Sigmoid colon (tissue), 7 donors: Measurements from ENCODE around the gene SLC35B2. TPM values are rescaled to one million over a fixed set of nuclear protein-coding genes. Genes with fewer than 3 reads are reported as not detected.

Experiments used
- DNase-seq: peaks from one replicate; pipeline ENCODE4 v3.0.0-alpha.2; 2019
- H3K27ac ChIP-seq, 4 donors: fragments of 200-600 bp; sonication (generic); one replicate each; pipeline ENCODE4 v1.5.1; 2016 to 2019; ENCODE audit warnings: mild to moderate bottlenecking in 1 of 4
- H3K27me3 ChIP-seq, 3 donors: fragments of 200-600 bp; sonication (generic); one replicate each; pipeline ENCODE4 v1.5.1; 2019; ENCODE audit warnings: mild to moderate bottlenecking in 1 of 3
- H3K36me3 ChIP-seq, 4 donors: fragments of 200-600 bp; sonication (generic); one replicate each; pipeline ENCODE4 v1.5.1; 2016 to 2019
- H3K4me1 ChIP-seq, 4 donors: fragments of 200-600 bp; sonication (generic); one replicate each; pipeline ENCODE4 v1.5.1; 2017 to 2019
- H3K4me3 ChIP-seq, 4 donors: fragments of 200-600 bp; sonication (generic); one replicate each; pipeline ENCODE4 v1.5.1; 2017 to 2019; ENCODE audit warnings: mild to moderate bottlenecking in 2 of 4, moderate library complexity in 1 of 4
- H3K9me3 ChIP-seq, 4 donors: fragments of 200-600 bp in 3 of 4; sonication (generic) in 3 of 4; one replicate each; pipeline versions ENCODE4 v1.5.1 to v1.6.1; 2013 to 2019
- CTCF ChIP-seq, 4 experiments: fragments of 450-650 bp in 3 of 4; fragments of 200-600 bp in 1 of 4; IDR thresholded peaks; one replicate each; pipeline ENCODE4 v1.5.1; 2016 to 2019; ENCODE audit warnings: antibody characterized with exemption in 4 of 4, mild to moderate bottlenecking in 3 of 4, moderate library complexity in 2 of 4
- EP300 ChIP-seq, 4 donors: sonication (generic); formaldehyde crosslinking; IDR thresholded peaks; one replicate each; pipeline ENCODE4 v1.6.1; 2017; ENCODE audit warnings: antibody characterized with exemption in 4 of 4
- POLR2A ChIP-seq, 2 donors: fragments of 450-650 bp; IDR thresholded peaks; one replicate each; pipeline ENCODE4 v1.6.1; 2016; ENCODE audit warnings: antibody characterized with exemption in 2 of 2, mild to moderate bottlenecking in 2 of 2, moderate library complexity in 2 of 2
- POLR2AphosphoS5 ChIP-seq, 4 donors: sonication (generic); formaldehyde crosslinking; IDR thresholded peaks; one replicate each; pipeline ENCODE4 v1.6.1; 2017; ENCODE audit warnings: antibody characterized with exemption in 4 of 4
- WGBS, 2 donors: extraction: QIAGEN DNeasy Blood & Tissue Kit; methylation state at CpG; one replicate each; pipeline ENCODE4 v1.1.7; 2013; 5-methylcytosine and 5-hydroxymethylcytosine counted together
- intact Hi-C: fragments of 100-400 bp; cut with DNase I; formaldehyde crosslinking; loops from one replicate; pipeline ENCODE4 v1.15.1; 2023
- polyA plus RNA-seq, 3 donors: library from polyadenylated mRNA; stranded (reverse); fragments of 200-250 nt; gene quantifications; one replicate each; pipeline ENCODE4 v1.2.3, GENCODE V29; 2013
- total RNA-seq, 4 donors: library from RNA; depleted of rRNA; stranded (reverse); fragments of >200 nt; gene quantifications; one replicate each; pipeline ENCODE4 v1.1.0, GENCODE V29; 2016
- donor health status: healthy with polysubstance abuse.
- donor health status: Bipolar disorder and iron deficiency.
- donor health status: healthy.

SLC35B2 gene
- total and polyA plus RNA-seq, 7 donors, result 7.2 to 36.9 (median 25.7) TPM

- H3K27ac ChIP-seq, result peak overlapping the region; percentile 94 to 98 (median 97)
Measured at GRCh38 chr6:44224965-44225305, 32.4 kb downstream of the SLC35B2 start.

GRCh38 chr6:44224029-44224964 lies 33.0 kb downstream of the SLC35B2 start:
- Histone ChIP-seq H3K4me3 (peak overlapping the region; percentile 63 to 78 (median 68)), H3K36me3 (peaks cover 0 to 5% (median under 1%) of the 10 kb centered on the region in 4 donors), H3K27me3 (no peaks in the 10 kb centered on the region), H3K27ac (peak overlapping the region; percentile 94 to 98 (median 97)), H3K9me3 (no peaks in the 10 kb centered on the region), H3K4me1 (peaks cover 0 to 94% (median 91%) of the 10 kb centered on the region in 4 donors)
- WGBS, 2 donors, result 7 to 13% methylated on average over 18 of the region's 18 CpGs
- intact Hi-C loops, result loop anchor here (5.0 kb wide), 2 partner anchors 97 to 452 kb away; partner anchors contain the start of genes MRPL14, TMEM63B and VEGFA
- DNase-seq, result peak; percentile 75
- TF ChIP-seq POLR2AphosphoS5 (IDR thresholded peaks at IDR 0.05) (peak in 2 of 4 donors; percentile 2 to 25), CTCF (IDR thresholded peaks at IDR 0.05) (no peak)

More at GRCh38 chr6:44224965-44225305, 32.4 kb downstream of the SLC35B2 start:
- DNase-seq, result no peak
- Histone ChIP-seq H3K36me3 (peaks cover 6 to 12% (median 7%) of the 10 kb centered on the region in 4 donors), H3K27me3 (no peaks in the 10 kb centered on the region), H3K9me3 (no peaks in the 10 kb centered on the region), H3K4me3 (peak overlapping the region; percentile 63 to 78 (median 68)), H3K4me1 (peaks cover 0 to 95% (median 93%) of the 10 kb centered on the region in 4 donors)
- no peak for TF ChIP-seq POLR2A (IDR thresholded peaks at IDR 0.05)
- TF ChIP-seq POLR2AphosphoS5 (IDR thresholded peaks at IDR 0.05), result no peak
- TF ChIP-seq CTCF (IDR thresholded peaks at IDR 0.05), result no peak
- TF ChIP-seq EP300 (IDR thresholded peaks at IDR 0.05), result no peak
- intact Hi-C loops, result loop anchor here (5.0 kb wide), 2 partner anchors 98 to 453 kb away; partner anchors contain the start of genes MRPL14, TMEM63B and VEGFA
- WGBS, 2 donors, result 61 to 81% methylated on average over 4 of the region's 4 CpGs

- TF ChIP-seq CTCF (IDR thresholded peaks at IDR 0.05) (peak in 1 of 4 experiments; percentile 20), POLR2AphosphoS5 (IDR thresholded peaks at IDR 0.05) (peak; percentile 82 to 90 (median 88)), EP300 (IDR thresholded peaks at IDR 0.05) (no peak), POLR2A (IDR thresholded peaks at IDR 0.05) (no peak)
- Histone ChIP-seq H3K36me3 (no peaks in the 10 kb centered on the region), H3K27me3 (no peaks in the 10 kb centered on the region), H3K4me1 (peaks cover 0 to 94% (median 89%) of the 10 kb centered on the region in 4 donors), H3K9me3 (no peaks in the 10 kb centered on the region), H3K4me3 (peak within 1 kb of the TSS; percentile 63 to 78 (median 68)), H3K27ac (peak within 1 kb of the TSS; percentile 94 to 98 (median 97))
- WGBS, 2 donors, result 1% methylated on average over 73 of the region's 73 CpGs
- intact Hi-C loops, result loop anchor here (5.0 kb wide), 2 partner anchors 96 to 451 kb away; partner anchors contain the start of genes MRPL14, TMEM63B and VEGFA
- peak; percentile 91 for DNase-seq
Measured at GRCh38 chr6:44223319-44224028, 33.9 kb downstream of the SLC35B2 start, which contains the start of gene SLC29A1. Gene SLC29A1, plus strand, starts transcription at chr6:44223595. Its CDS starts 3,719 bp downstream, at chr6:44227314.

- Histone ChIP-seq H3K4me1 (peaks cover 0 to 94% (median 89%) of the 10 kb centered on the region in 4 donors), H3K4me3 (peak overlapping the region; percentile 63 to 78 (median 68)), H3K27ac (peak overlapping the region; percentile 94 to 98 (median 97)), H3K27me3 (no peaks in the 10 kb centered on the region), H3K36me3 (no peaks in the 10 kb centered on the region), H3K9me3 (no peaks in the 10 kb centered on the region)
- 17 to 28% methylated on average over 26 of the region's 26 CpGs for WGBS, 2 donors
- TF ChIP-seq POLR2AphosphoS5 (IDR thresholded peaks at IDR 0.05), result no peak
- TF ChIP-seq CTCF (IDR thresholded peaks at IDR 0.05), result no peak
- TF ChIP-seq POLR2A (IDR thresholded peaks at IDR 0.05), result no peak
- TF ChIP-seq EP300 (IDR thresholded peaks at IDR 0.05), result no peak
- intact Hi-C loops, result loop anchor here (5.0 kb wide), 2 partner anchors 95 to 450 kb away; partner anchors contain the start of genes MRPL14, TMEM63B and VEGFA
- peak; percentile 73 for DNase-seq
Measured at GRCh38 chr6:44222486-44223318, 34.6 kb downstream of the SLC35B2 start.
